ENCODE results near the gene PCDHA10. TPM values are rescaled to one million over a fixed set of nuclear protein-coding genes. Genes with fewer than 3 reads are reported as not detected.

The PCDHA10 gene
- total and polyA plus RNA-seq, 12 donors, result under 0.01 to 0.37 (median 0.07) TPM; not detected in 4

DNA sequence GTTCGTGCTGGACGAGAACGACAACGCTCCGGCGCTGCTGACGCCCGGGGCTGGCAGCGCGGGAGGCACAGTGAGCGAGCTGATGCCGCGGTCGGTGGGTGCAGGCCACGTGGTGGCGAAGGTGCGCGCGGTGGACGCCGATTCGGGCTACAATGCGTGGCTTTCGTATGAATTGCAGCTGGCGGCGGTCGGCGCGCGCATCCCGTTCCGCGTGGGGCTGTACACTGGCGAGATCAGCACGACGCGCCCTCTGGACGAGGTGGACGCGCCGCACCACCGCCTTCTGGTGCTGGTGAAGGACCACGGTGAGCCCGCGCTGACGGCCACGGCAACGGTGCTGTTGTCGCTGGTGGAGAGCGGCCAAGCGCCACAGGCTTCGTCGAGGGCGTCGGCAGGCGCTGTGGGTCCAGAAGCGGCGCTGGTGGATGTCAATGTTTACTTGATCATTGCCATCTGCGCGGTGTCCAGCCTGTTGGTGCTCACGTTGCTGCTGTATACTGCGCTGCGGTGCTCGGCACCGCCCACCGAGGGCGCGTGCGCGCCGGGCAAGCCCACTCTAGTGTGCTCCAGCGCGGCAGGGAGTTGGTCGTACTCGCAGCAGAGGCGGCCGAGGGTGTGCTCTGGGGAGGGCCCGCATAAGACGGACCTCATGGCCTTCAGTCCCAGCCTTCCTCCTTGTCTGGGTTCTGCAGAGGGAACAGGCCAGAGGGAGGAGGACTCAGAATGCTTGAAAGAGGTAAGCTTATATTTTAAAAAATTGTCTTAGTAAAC lies 28.4 kb downstream of the PCDHA10 start:
- H3K36me3 ChIP-seq, result no peaks in the 10 kb centered on the region
- DNase-seq (no peak), ATAC-seq (no peak)
- no peaks in the 10 kb centered on the region for H3K4me1 ChIP-seq
- H3K9me3 ChIP-seq, result peaks cover 0 to 48% (median 12%) of the 10 kb centered on the region in 11 donors
- TF ChIP-seq, protein P1, sequence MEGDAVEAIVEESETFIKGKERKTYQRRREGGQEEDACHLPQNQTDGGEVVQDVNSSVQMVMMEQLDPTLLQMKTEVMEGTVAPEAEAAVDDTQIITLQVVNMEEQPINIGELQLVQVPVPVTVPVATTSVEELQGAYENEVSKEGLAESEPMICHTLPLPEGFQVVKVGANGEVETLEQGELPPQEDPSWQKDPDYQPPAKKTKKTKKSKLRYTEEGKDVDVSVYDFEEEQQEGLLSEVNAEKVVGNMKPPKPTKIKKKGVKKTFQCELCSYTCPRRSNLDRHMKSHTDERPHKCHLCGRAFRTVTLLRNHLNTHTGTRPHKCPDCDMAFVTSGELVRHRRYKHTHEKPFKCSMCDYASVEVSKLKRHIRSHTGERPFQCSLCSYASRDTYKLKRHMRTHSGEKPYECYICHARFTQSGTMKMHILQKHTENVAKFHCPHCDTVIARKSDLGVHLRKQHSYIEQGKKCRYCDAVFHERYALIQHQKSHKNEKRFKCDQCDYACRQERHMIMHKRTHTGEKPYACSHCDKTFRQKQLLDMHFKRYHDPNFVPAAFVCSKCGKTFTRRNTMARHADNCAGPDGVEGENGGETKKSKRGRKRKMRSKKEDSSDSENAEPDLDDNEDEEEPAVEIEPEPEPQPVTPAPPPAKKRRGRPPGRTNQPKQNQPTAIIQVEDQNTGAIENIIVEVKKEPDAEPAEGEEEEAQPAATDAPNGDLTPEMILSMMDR (IDR thresholded peaks at IDR 0.05), result no peak
- 29 to 33% methylated on average over 71 to 79 of the region's 79 CpGs for WGBS, 2 donors
- no peak overlapping the region for H3K27ac ChIP-seq
- intact Hi-C loops (cut with DNase I), result loop anchor here in 3 of 10 donors (5.0 to 10.0 kb wide), 2 partner anchors 158 to 161 kb away; no protein-coding TSS in a partner anchor
- no peak overlapping the region for H3K4me3 ChIP-seq
- peaks cover 0 to 73% (median 39%) of the 10 kb centered on the region in 7 donors for H3K27me3 ChIP-seq

GRCh38 chr5:140916325-140916724 lies 60.6 kb downstream of the PCDHA10 start:
- Histone ChIP-seq H3K9me3 (peaks cover 0 to 57% (median 7%) of the 10 kb centered on the region in 11 donors), H3K27ac (no peak overlapping the region), H3K27me3 (peaks cover 0 to 7% (median 0%) of the 10 kb centered on the region in 7 donors), H3K4me1 (no peaks in the 10 kb centered on the region), H3K4me3 (no peak overlapping the region), H3K36me3 (no peaks in the 10 kb centered on the region)
- DNase-seq (no peak), ATAC-seq (no peak)
- intact Hi-C loops (cut with DNase I), result no loop called here
- WGBS, 2 donors, result 56 to 73% methylated on average over 1 of the region's 1 CpG
- TF ChIP-seq, protein P1 (IDR thresholded peaks at IDR 0.05), result no peak

Other genes with a start within 250 kb of the PCDHA10 start
- 100 to 1,000 TPM in 1 of 10 donors, 10 to 100 TPM in 9; 10.8 to 137 (median 20.3) TPM for gene CD14, start 222.7 kb upstream of the PCDHA10 start, total RNA-seq
- gene CD14, start 222.7 kb upstream of the PCDHA10 start, polyA plus RNA-seq, result 10 to 100 TPM; 14.0 to 30.1 TPM
- 1 to 10 TPM; 1.6 to 5.2 (median 3.2) TPM for gene TMCO6, start 216.4 kb upstream of the PCDHA10 start, total RNA-seq
- gene TMCO6, start 216.4 kb upstream of the PCDHA10 start, polyA plus RNA-seq, result 1 to 10 TPM; 6.2 to 7.9 TPM
- 100 to 1,000 TPM in 9 of 10 donors, 10 to 100 TPM in 1; 96.8 to 150 (median 119) TPM for gene NDUFA2, start 208.3 kb upstream of the PCDHA10 start, total RNA-seq
- gene NDUFA2, start 208.3 kb upstream of the PCDHA10 start, polyA plus RNA-seq, result 100 to 1,000 TPM; 291 to 569 TPM
- gene IK, start 208.1 kb upstream of the PCDHA10 start, total RNA-seq, result 10 to 100 TPM; 67.5 to 88.5 (median 74.3) TPM
- 10 to 100 TPM; 43.0 to 77.7 TPM for gene IK, start 208.1 kb upstream of the PCDHA10 start, polyA plus RNA-seq
- gene WDR55, start 191.0 kb upstream of the PCDHA10 start, total RNA-seq, result 10 to 100 TPM; 10.5 to 14.5 (median 12.2) TPM
- gene WDR55, start 191.0 kb upstream of the PCDHA10 start, polyA plus RNA-seq, result 10 to 100 TPM; 12.2 to 15.7 TPM
- gene DND1, start 182.3 kb upstream of the PCDHA10 start, total RNA-seq, result under 1 TPM in 9 of 10 donors, not detected in 1; 0.17 to 0.60 (median 0.30) TPM
- gene DND1, start 182.3 kb upstream of the PCDHA10 start, polyA plus RNA-seq, result 1 to 10 TPM in 1 of 2 donors, under 1 TPM in 1; 0.81 to 2.0 TPM
- gene HARS1, start 164.5 kb upstream of the PCDHA10 start, total RNA-seq, result 10 to 100 TPM; 30.3 to 41.8 (median 35.8) TPM
- 10 to 100 TPM; 52.7 to 53.2 TPM for gene HARS1, start 164.5 kb upstream of the PCDHA10 start, polyA plus RNA-seq
- 10 to 100 TPM; 23.3 to 37.3 (median 30.0) TPM for gene HARS2, start 164.4 kb upstream of the PCDHA10 start, total RNA-seq
- 10 to 100 TPM; 19.2 to 24.9 TPM for gene HARS2, start 164.4 kb upstream of the PCDHA10 start, polyA plus RNA-seq
- 10 to 100 TPM; 27.9 to 41.4 (median 33.6) TPM for gene ZMAT2, start 155.4 kb upstream of the PCDHA10 start, total RNA-seq
- 10 to 100 TPM; 48.7 to 73.4 TPM for gene ZMAT2, start 155.4 kb upstream of the PCDHA10 start, polyA plus RNA-seq
- gene PCDHA1, start 69.8 kb upstream of the PCDHA10 start, total RNA-seq, result under 1 TPM in 1 of 10 donors, not detected in 9; 0.09 TPM
- gene PCDHA1, start 69.8 kb upstream of the PCDHA10 start, polyA plus RNA-seq, result under 1 TPM in 1 of 2 donors, not detected in 1; 0.07 TPM
- gene PCDHA2, start 61.0 kb upstream of the PCDHA10 start, total RNA-seq, result under 1 TPM in 2 of 10 donors, not detected in 8; 0.07 to 0.17 TPM
- gene PCDHA2, start 61.0 kb upstream of the PCDHA10 start, polyA plus RNA-seq, result not detected
- gene PCDHA3, start 54.8 kb upstream of the PCDHA10 start, total RNA-seq, result under 1 TPM in 6 of 10 donors, not detected in 4; 0.07 to 0.17 (median 0.11) TPM
- under 1 TPM in 1 of 2 donors, not detected in 1; 0.03 TPM for gene PCDHA3, start 54.8 kb upstream of the PCDHA10 start, polyA plus RNA-seq
- under 1 TPM in 7 of 10 donors, not detected in 3; 0.07 to 0.21 (median 0.08) TPM for gene PCDHA4, start 48.8 kb upstream of the PCDHA10 start, total RNA-seq
- gene PCDHA4, start 48.8 kb upstream of the PCDHA10 start, polyA plus RNA-seq, result under 1 TPM in 1 of 2 donors, not detected in 1; 0.01 TPM
- under 1 TPM in 4 of 10 donors, not detected in 6; 0.07 to 0.11 (median 0.08) TPM for gene PCDHA5, start 34.3 kb upstream of the PCDHA10 start, total RNA-seq
- not detected for gene PCDHA5, start 34.3 kb upstream of the PCDHA10 start, polyA plus RNA-seq
- under 1 TPM in 3 of 10 donors, not detected in 7; 0.14 to 0.31 (median 0.18) TPM for gene PCDHA6, start 27.9 kb upstream of the PCDHA10 start, total RNA-seq
- not detected for gene PCDHA6, start 27.9 kb upstream of the PCDHA10 start, polyA plus RNA-seq
- under 1 TPM in 3 of 10 donors, not detected in 7; 0.07 to 0.15 (median 0.11) TPM for gene PCDHA7, start 21.6 kb upstream of the PCDHA10 start, total RNA-seq
- under 1 TPM in 1 of 2 donors, not detected in 1; 0.01 TPM for gene PCDHA7, start 21.6 kb upstream of the PCDHA10 start, polyA plus RNA-seq
- under 1 TPM in 2 of 10 donors, not detected in 8; 0.04 to 0.13 TPM for gene PCDHA8, start 14.7 kb upstream of the PCDHA10 start, total RNA-seq
- gene PCDHA8, start 14.7 kb upstream of the PCDHA10 start, polyA plus RNA-seq, result not detected
- gene PCDHA9, start 7.5 kb upstream of the PCDHA10 start, total RNA-seq, result under 1 TPM in 4 of 10 donors, not detected in 6; 0.05 to 0.15 (median 0.07) TPM
- gene PCDHA9, start 7.5 kb upstream of the PCDHA10 start, polyA plus RNA-seq, result not detected
- under 1 TPM in 1 of 10 donors, not detected in 9; 0.07 TPM for gene PCDHA11, start 13.1 kb downstream of the PCDHA10 start, total RNA-seq
- not detected for gene PCDHA11, start 13.1 kb downstream of the PCDHA10 start, polyA plus RNA-seq
- gene PCDHA12, start 19.4 kb downstream of the PCDHA10 start, total RNA-seq, result under 1 TPM in 1 of 10 donors, not detected in 9; 0.11 TPM
- gene PCDHA12, start 19.4 kb downstream of the PCDHA10 start, polyA plus RNA-seq, result under 1 TPM in 1 of 2 donors, not detected in 1; 0.01 TPM
- not detected for gene PCDHA13, start 26.2 kb downstream of the PCDHA10 start, total RNA-seq
- not detected for gene PCDHA13, start 26.2 kb downstream of the PCDHA10 start, polyA plus RNA-seq
- gene PCDHAC1, start 70.4 kb downstream of the PCDHA10 start, total RNA-seq, result under 1 TPM in 6 of 10 donors, not detected in 4; 0.05 to 0.18 (median 0.09) TPM
- gene PCDHAC1, start 70.4 kb downstream of the PCDHA10 start, polyA plus RNA-seq, result not detected
- gene PCDHAC2, start 110.6 kb downstream of the PCDHA10 start, total RNA-seq, result 1 to 10 TPM in 2 of 10 donors, under 1 TPM in 7, not detected in 1; 0.12 to 1.6 (median 0.34) TPM
- under 1 TPM in 1 of 2 donors, not detected in 1; 0.04 TPM for gene PCDHAC2, start 110.6 kb downstream of the PCDHA10 start, polyA plus RNA-seq
- not detected for gene PCDHB1, start 195.5 kb downstream of the PCDHA10 start, total RNA-seq
- gene PCDHB1, start 195.5 kb downstream of the PCDHA10 start, polyA plus RNA-seq, result not detected
- 1 to 10 TPM in 8 of 10 donors, under 1 TPM in 2; 0.87 to 3.8 (median 2.2) TPM for gene PCDHB2, start 238.7 kb downstream of the PCDHA10 start, total RNA-seq
- gene PCDHB2, start 238.7 kb downstream of the PCDHA10 start, polyA plus RNA-seq, result under 1 TPM; 0.58 to 0.59 TPM
- 1 to 10 TPM in 6 of 10 donors, under 1 TPM in 4; 0.40 to 2.0 (median 1.1) TPM for gene PCDHB3, start 244.6 kb downstream of the PCDHA10 start, total RNA-seq
- gene PCDHB3, start 244.6 kb downstream of the PCDHA10 start, polyA plus RNA-seq, result under 1 TPM; 0.29 to 0.37 TPM